HL-60/S4 treated with retinoic acid at 250 ng/mL for 4 days and 3 days (cell line): Measurements from ENCODE around the gene OR5B21.

ENCODE experiments used
- in situ Hi-C: fragments of 300-500 bp; cut with MboI; formaldehyde crosslinking; loops from 2 replicates; pipeline ENCODE4 v1.7.0; 2022; ENCODE audit warnings: low sequenced_read_pairs

Gene OR5B21

DNA sequence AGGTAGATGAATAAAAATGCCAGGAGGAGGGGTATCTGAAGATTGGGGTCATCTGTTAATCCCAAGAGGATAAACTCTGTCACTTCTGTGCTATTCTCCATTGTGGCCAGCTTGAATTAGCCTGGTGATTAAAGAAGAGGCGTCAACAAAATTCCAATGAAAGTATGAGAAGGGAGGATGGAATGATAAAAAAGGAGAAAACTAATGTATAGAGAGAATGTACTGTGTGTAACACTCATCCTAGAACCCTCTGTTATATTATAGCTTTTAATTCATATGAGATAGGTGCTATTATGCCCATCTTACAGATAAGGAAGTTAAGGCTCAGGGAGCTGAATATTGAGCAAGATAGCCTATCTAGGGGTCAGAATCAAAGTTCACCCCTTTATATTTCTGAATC lies at the start of gene OR5B21:
TSS of gene OR5B21 (minus strand) at position 101 of the 400 bp plus-strand sequence. CDS start at position 101, 0 bp downstream.
- in situ Hi-C loops: no loop called here

DNA sequence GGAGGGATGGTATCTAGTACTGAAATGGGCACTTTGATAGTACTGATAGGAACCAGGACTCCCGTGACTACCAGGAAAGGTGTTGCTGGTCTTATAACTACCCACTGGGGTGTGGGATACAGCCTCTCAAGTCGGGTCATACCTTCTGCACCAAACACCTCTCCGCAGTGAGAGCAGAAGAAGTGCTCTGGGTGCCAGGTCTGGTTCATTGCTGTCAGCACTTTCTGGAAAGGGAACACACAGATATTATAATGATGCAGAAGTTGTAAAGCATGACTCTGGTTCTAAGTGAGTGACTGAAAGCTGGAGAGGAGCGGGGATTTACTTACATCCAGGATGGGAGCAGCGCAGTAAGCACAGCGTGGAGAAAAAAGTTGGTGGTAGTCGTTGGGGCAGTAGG lies 41.7 kb upstream of the OR5B21 start:
- in situ Hi-C loops: no loop called here

DNA sequence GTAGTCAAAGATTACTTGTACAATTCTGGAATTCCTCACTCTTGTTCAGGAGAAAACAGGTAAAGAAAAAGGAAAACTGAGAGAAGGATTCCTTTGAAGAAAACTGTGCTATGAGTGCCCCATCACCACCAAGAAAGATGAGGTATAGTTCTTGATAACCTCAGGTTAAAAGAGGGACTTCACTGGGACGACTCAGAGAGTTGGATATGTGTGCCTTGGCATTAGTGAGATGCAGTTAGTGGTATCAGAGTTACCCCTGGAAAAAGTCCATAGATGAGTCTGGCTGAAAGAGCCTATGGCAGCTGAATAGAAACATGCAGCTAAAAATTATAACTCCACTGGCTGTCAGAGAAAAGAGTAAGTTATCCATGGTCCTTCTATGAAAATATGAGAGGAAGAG lies 38.9 kb upstream of the OR5B21 start:
- in situ Hi-C loops: no loop called here

DNA sequence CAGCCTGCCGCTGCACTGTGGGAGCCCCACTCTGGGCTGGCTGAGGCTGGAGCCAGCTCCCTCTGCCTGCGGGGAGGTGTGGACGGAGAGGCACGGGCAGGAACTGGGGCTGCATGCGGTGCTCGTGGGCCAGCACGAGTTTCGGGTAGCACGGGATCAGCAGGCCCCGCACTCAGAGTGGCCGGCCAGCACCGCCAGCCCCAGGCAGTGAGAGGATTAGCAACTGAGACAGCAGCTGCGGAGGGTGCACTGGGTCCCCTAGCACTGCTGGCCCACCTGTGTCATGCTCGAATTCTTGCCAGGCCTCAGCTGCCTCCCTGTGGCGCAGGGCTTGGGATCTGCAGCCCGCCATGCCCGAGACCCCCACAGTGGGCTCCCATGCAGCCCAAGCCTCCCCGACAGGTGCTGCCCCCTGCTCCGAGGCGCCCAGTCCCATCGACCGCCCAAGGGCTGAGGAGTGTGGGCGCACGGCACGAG lies 24.0 kb upstream of the OR5B21 start:
- in situ Hi-C loops: no loop called here

DNA sequence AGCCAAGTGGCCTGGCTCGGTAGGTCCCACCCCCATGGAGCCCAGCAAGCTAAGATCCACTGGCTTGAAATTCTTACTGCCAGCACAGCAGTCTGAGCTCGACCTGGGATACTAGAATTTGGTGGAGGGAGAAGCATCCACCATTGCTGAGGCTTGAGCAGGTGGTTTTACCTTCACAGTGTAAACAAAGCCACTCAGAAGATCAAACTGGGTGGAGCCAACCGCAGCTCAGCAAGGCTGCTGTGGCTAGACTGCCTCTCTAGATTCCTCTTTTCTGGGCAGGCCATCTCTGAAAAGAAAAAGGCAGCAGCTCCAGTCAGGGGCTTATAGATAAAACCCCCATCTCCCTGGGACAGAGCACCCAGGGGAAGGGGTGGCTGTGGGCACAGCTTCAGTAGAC lies 22.3 kb upstream of the OR5B21 start:
- in situ Hi-C loops: no loop called here

DNA sequence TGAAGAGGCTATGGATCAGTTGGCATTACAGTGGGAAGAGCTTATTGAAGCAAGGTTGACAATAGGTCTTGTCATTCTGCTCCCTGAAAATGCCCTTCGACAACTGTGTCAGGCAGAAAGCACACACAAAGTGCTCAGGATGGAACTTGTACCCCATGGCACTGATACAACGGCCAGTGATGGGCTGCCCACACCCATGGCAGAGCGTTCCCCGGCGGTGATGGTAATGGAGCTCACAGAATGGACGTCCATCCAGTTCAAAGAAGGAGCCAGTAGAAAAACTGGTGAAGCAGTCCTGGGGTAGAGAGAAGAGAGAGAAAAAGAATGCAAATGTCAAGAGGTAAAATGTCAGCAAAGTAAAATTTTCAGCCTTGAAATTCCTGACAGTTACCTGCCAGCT lies 19.5 kb upstream of the OR5B21 start:
- in situ Hi-C loops: no loop called here

DNA sequence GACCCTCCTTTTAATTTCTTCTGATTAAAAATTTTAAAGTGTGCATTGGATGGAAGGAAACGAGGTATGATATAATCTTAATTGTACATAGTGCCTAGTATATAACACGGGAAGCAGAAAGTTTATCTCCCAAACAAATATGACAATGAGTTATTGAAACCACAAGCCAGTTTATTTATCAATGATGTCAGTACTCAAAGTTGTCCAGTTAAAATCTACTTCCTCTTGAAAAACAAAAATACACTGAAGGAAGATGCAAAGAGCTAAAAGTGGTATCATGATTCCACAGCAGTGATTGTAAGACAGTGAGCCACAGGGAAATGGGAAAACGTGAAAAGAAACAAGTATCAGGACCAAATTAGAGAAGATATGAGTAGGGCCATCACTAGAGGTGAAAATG lies 18.8 kb upstream of the OR5B21 start:
- in situ Hi-C loops: no loop called here

DNA sequence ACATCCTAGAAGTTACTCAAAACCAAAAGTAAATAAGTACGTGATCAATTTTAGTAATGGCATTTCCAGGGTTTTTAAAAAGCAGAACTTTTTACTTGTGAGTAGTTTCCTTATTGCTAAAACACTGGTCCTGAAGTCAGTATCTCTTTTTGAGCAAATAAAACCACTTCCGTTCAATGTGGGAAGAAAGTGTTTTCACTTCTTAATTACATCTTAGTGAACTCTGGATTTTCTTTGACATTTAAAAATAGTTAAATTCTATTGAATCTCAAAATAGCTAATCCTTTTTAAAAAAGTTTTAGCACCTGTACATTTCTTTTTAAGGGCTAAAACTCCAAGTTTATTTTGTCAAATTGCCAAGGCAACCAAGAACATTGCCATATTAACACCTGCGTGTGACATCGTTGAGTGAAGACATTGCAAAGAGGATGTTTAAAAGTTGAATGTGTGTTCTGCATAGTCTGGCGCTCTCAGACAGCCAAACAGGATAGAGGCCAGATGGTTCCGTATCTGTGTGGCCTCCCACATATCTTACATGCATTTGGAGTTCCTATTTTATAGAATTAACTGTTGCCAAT lies 17.2 kb upstream of the OR5B21 start:
- in situ Hi-C loops: no loop called here

DNA sequence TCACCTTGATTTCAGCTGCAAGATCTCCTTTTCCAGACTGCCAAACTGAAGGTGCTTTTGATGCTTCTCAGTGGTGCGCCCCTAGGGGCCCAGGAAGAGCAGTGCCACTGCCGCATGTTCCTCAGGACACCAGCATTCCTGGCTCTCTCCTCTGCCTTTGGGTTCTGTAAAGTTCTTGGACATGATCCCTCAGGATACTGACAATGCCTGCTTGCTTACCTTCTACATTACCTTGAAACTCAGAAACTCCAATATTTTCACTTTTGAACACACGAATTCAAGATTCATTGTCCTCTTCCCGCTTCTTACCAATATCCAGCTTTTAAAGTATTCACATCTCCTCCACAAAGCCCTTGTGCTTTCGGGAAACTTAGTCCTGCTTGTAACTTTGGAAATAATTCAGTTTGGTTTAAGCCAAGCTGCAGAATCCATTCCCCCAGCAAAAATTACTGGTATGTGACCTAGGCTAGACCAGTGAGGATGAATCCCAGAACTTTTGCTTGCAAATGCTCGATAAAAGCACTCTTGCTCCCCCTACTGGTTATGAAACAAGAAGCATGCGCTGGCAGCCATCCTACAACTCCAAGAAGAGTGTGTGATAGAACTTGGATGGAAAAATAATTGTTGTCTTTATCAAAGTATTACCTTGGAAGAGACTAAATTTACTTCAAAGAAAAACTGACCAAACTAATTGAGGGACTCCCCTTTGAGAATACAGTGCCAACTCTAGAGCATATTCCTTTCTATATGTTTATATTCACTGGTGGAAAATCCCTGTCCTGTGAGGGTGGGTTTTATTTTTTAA lies 16.5 kb upstream of the OR5B21 start:
- in situ Hi-C loops: no loop called here

DNA sequence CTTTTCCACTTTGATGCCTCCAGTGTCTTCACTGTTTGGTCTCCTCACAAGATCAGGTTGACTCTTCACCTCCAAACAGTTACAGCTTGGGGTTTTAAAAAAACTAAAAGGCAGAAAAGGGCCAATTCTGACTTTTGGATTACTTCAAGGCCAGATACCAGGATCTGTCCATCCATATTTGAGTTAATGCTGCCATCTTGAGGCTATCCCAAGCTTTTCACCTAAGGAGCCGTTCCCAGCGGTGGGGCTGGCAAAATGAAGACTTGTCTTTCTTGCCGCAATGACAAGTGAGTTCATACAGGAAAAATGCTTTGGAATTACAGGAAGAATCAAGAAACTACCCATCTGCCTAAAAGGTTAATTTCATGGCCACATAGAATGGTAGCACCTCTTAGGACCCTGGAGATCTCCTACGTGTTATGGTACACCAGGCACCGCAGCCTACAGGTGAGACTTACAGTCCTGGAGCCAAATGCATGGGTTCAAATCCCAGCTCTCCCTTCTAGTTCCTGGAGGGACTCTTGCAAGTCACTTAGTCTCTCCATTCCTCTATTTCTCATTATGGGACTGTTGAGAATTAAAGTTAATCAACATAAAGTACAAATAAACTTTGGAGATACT lies 6.0 kb upstream of the OR5B21 start:
- in situ Hi-C loops: no loop called here

DNA sequence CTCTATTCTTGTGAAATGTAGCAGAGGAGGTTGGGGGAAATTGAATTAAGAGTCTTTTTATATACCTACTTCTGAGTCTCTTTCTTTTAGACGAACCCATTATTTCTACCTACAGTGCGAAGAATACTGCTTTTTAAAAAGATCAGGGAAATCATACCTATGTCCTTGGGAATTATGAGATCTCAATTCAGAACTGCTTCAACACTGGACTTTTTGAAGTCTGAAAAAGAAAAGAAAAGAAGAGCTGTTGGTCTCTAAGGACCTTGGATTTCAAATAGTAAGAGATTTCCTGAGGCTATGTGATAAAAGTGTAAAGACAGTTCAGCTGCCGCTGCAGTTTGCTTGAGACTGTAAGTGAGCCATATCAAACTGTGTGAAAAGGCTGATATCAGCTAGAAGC lies 3.7 kb upstream of the OR5B21 start:
- in situ Hi-C loops: no loop called here

DNA sequence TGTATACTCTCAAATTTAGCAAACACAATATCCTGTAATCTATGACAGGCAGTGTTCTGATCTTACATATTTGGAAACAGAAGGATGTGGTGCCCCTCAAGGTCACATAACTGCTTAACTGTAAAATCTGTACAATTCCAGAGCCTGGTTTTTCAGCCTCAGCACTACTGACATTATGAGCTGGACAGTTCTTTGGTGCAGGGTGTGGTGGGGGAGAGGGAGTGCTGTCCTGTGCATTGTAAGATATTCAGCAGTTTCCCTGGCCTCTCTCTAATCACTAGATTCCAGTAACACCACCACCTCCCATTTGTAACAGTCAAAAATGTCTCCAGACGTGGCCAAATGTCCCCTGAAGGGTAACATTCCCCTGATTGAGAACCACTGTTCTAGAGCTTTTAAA lies 1.8 kb upstream of the OR5B21 start:
- in situ Hi-C loops: no loop called here

DNA sequence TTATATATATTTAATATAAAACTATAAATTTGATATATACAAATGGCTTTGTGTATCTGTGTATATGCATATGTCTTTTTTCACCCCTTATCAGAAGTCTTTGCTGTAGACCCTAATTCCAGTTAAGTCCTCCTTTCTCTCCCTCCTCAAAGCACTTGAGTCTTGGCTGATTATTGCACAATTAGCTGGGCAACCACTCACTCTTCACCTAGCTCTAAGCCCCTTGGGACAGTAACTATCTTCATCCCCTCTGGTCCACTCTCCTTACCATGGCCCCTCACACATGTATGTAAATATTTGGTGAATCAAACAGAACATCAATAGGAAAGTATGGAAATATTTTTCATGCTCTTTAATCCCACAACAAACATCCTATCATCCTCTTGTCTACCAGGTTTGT lies 909 bp upstream of the OR5B21 start:
- in situ Hi-C loops: no loop called here

DNA sequence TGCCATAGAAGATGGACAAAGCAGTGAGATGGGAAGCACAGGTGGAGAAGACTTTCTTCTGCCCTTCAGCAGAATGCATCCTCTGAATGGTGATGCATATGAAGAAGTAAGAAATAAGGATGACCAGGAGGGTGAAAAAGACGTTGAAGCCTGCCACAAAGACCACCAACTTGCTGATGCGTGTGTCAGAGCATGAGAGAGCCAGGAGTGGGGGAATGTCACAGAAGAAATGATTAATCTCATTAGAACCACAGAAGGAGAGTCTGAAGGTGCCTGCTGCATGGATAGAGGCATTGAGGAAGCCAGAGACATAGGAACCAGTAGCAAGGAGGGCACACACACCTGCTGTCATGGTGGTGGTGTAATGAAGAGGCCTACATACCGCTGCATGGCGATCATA lies 550 bp downstream of the OR5B21 start:
- in situ Hi-C loops: no loop called here

DNA sequence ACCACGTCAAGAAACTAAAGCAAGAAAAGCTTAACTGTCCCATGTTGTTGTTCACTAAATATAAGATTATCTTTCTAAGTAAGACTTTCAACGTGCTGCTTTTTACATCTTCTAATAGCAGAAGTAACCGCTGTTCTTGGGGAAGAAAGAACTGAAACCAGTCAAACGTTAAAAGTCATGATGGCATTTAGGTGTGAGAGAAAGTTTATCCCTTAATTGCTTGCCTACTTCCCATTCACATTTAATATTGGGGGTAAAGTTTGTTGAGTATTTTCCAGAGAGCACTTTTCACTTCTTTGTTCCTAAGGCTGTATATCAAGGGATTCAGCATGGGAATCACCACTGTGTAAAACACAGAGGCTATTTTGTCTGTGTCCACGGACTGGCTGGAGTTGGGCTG lies 970 bp downstream of the OR5B21 start:
- in situ Hi-C loops: no loop called here

DNA sequence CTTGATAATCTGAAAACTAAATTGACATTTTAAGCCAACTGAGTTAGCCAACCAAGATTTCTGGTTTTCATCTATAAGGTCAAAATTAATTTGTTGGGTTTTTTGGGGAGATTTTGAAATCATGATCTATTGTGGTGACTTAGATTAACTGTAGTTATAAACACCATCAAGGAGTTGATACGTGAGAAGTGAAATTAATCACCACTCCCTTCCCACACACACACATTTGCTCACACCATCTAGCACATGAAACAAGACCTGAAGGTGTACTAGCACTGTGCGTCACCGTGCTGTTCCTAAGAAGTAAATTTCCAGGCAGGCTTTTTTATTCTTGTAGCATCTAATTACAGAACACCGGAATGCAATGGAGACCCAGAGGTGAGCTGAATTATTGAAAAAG lies 2.1 kb downstream of the OR5B21 start:
- in situ Hi-C loops: no loop called here

DNA sequence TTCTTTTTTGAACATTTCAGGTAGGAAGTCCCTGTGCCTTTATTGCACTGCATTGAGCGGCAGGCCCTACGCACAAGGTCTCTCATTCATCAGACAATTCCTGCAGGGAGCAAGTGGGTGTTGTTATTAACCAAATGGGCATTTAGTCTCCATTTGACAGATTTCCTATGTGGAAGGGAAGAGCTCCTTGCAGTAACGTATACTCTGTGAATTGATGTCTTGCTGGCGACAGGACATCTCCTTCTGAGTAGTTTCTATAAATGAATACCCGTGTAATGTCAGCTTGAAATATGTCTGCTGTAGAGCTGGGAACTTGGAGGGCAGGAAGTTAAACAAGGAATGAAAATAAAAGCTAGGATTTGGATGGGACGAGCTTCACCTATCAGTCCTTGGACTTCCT lies 3.7 kb downstream of the OR5B21 start:
- in situ Hi-C loops: no loop called here

DNA sequence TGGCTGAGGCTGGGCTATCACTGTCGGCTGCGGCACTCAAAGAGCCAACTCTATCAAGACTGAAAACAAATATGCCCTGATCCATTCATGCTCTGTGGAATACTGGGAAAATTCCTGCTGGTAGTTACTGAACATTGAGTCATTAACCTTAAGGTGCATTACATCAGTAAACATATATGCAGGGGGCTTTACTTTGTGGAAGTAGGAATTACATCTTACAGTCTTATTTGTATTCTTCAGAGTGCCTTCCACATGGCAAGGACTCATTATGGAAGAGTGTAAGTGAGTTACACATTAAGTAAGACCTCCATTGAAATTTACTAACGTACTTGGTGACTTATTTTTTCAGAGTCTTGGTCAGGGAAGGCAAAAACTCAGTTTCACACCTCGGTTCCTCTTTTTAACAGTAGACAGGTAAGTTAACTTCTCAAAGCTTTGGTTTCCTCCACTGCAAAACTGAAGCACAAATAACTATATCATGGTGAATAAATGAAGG lies 4.5 kb downstream of the OR5B21 start:
- in situ Hi-C loops: no loop called here

DNA sequence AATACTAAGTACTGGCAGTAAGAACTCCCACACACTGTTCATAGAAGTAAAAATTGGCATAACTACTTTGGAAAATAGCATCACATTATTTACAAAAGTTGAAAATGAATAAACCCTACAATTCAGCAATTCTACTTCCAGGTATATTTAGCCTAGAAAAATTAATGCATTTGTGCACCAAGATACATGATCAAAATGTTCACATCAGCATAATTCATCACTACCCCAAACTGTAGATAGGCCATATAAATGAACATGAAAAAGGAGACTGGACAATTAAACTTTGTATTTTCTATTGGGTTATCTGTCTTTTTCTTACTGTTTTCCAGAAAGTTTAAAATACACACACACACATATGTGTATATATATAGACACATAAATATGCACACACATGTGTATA lies 5.9 kb downstream of the OR5B21 start:
- in situ Hi-C loops: no loop called here

DNA sequence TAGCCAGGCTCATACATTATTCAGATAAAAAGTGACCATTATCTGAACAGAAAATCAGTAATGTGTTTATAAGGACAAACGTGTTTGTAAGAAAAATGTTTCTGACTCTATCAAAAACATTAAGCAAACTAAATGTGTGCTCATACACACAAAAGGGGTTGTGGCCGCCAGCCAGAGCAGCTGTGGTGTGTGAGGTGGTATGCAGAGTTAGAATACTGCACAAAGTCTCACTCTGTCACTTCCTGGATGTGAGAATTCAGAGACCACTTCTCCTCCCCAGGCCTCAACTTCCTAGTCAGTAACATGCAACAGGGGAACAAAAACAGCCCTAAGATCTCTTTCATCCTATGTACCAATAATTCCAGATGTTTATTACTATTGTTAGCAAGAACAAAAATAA lies 9.4 kb downstream of the OR5B21 start:
- in situ Hi-C loops: no loop called here

DNA sequence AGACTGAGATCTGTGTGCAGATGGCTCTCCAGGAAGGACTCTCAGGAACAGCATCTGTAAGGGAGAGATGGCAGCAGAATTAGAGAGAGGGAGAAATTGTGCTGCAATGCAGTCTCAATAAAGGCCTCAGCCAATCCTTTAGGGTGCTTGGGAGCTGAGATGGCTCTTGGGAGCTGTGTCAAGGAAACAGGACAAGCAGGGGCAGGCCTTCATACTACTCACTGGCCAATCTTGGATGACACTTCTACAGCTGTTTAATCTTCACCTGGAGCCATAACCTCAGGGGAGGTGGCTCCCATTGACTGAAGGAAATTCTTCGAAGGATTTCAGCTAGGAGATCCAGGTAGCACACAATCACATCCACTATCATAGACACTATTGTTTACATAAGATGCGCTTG lies 10.0 kb downstream of the OR5B21 start:
- in situ Hi-C loops: no loop called here

DNA sequence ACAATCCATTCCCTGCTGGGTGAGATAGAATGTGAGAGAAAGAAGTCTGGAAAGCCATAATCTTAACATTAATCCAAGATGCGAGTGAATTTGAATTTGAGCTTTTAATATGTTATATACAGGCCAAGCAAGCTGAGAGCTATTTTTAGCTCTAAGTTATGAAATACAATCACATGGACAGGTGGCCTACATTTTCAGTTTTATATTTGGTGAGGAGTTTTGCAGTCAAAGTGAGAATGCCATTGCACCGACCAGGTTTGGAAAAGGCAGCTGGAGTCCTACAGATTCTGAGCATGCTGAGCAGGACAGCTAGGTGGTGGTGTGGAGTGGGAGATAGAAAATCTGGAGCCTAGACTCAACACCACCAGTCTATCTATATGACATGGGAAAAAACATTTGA lies 12.0 kb downstream of the OR5B21 start:
- in situ Hi-C loops: no loop called here
